GM18511 (cell line): Measurements from ENCODE around the gene NUP160.

Source experiments
- ATAC-seq: cut with Tn5 transposase; IDR thresholded peaks from one replicate; pipeline ENCODE4 v1.9.1; 2021; ENCODE audit warnings: mild to moderate bottlenecking, moderate library complexity; ENCODE audit not compliant: unreplicated experiment

The NUP160 gene

GRCh38 chr11:47731475-47731874 lies 116.7 kb downstream of the NUP160 start:
- ATAC-seq, result no peak
